ENCODE measurements around the gene HEXIM2.

The HEXIM2 gene

DNA sequence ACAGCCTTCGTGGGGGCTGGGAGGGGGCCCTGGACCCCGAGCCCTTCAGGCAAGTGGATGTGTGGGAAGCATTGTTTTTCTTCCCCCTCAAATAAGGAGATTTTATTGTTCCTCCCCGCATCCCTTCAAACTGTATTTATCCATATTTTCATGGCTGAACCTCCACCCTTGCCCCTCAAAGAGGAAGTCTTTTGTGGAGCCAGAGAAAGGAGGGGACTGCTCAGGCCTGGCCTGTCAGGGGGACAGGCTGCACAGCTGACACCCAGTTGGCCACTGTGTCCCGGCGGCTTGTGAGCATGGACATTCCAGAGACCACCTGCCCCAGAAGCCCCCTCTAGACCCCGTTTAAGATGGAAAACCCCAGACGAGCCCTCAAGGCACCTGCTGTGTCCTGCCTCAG, 15.9 kb downstream of the HEXIM2 start:
- H2BK5ac ChIP-seq (ENCODE audit: low read depth, low read length, poor library complexity, severe bottlenecking), result no peak overlapping the region
- H3K4ac ChIP-seq (ENCODE audit: low read depth in 1 of 2, low read length in 2 of 2), result no peak overlapping the region
- H3K4me3 ChIP-seq (ENCODE audit: insufficient read depth in 1 of 2, low read depth in 1 of 2, low read length in 2 of 2), result no peak overlapping the region
- H2AK5ac ChIP-seq (ENCODE audit: low read length, severe bottlenecking), result peak overlapping the region; percentile 10
- H4K8ac ChIP-seq (ENCODE audit: low read length), result no peak overlapping the region
- H3K79me1 ChIP-seq (replicated peaks; ENCODE audit: low read length, poor library complexity, severe bottlenecking), result no peaks in the 10 kb centered on the region
- peak overlapping the region in 1 of 2 experiments; percentile 22 for H3K18ac ChIP-seq (ENCODE audit: low read depth in 1 of 2, low read length in 2 of 2)
- H3K36me3 ChIP-seq (ENCODE audit: control insufficient read depth in 1 of 2, insufficient read depth in 2 of 2, low read depth in 1 of 2, low read length in 2 of 2), result no peaks in the 10 kb centered on the region
- no peak overlapping the region for H2AFZ ChIP-seq (ENCODE audit: low read depth, low read length)
- H4K91ac ChIP-seq (ENCODE audit: low read length), result no peak overlapping the region
- no peak overlapping the region for H3K23ac ChIP-seq (ENCODE audit: low read length in 2 of 2)
- no peak overlapping the region for H3K27ac ChIP-seq (ENCODE audit: low read length, poor library complexity, severe bottlenecking)
- H3K9me3 ChIP-seq (ENCODE audit: control insufficient read depth, low read length), result no peaks in the 10 kb centered on the region
- no peak overlapping the region for H2BK120ac ChIP-seq (ENCODE audit: low read depth, low read length)
- H3K27me3 ChIP-seq (ENCODE audit: control insufficient read depth in 1 of 2, insufficient read depth in 1 of 2, low read length in 2 of 2), result no peaks in the 10 kb centered on the region
- H3K4me1 ChIP-seq (ENCODE audit: control insufficient read depth, insufficient read depth, low read depth, low read length), result peaks cover 13% of the 10 kb centered on the region
- peak overlapping the region; percentile 52 for H2BK15ac ChIP-seq (ENCODE audit: low read depth, poor library complexity, severe bottlenecking)
- no peak overlapping the region for H3K14ac ChIP-seq (ENCODE audit: low read length in 2 of 2)
- H3K9ac ChIP-seq (ENCODE audit: low read length), result no peak overlapping the region
- no peak for DNase-seq
- 94% methylated on average over 7 of the region's 7 CpGs for WGBS
- no peak overlapping the region for H2BK12ac ChIP-seq (ENCODE audit: low read length in 2 of 2)
- no peak overlapping the region for H3K4me2 ChIP-seq (ENCODE audit: low read length, poor library complexity, severe bottlenecking)

DNA sequence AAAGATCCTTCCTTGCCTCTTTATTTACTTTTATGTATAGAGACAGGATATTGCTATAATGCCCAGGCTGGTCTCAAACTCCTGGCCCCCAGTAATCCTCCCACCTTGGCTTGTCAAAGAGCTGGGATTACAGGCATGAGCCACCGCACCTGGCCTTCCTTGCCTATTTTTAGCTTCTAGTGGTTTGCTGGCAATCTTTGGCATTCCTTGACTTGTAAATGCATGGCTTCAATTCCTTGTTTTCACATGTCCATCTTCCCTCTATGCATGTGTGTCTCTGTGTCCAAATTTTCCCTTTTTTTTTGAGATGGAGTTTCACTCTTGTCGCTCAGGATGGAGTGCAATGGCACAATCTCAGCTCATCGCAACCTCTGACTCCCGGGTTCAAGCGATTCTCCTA, 22.5 kb downstream of the HEXIM2 start:
- no peak for DNase-seq
- Histone ChIP-seq H3K27me3 (ENCODE audit: control insufficient read depth in 1 of 2, insufficient read depth in 1 of 2, low read length in 2 of 2) (no peaks in the 10 kb centered on the region), H3K14ac (ENCODE audit: low read length in 2 of 2) (no peak overlapping the region), H3K9ac (ENCODE audit: low read length) (no peak overlapping the region), H2BK15ac (ENCODE audit: low read depth, poor library complexity, severe bottlenecking) (no peak overlapping the region), H3K18ac (ENCODE audit: low read depth in 1 of 2, low read length in 2 of 2) (no peak overlapping the region), H3K23ac (ENCODE audit: low read length in 2 of 2) (no peak overlapping the region), H4K8ac (ENCODE audit: low read length) (no peak overlapping the region), H3K27ac (ENCODE audit: low read length, poor library complexity, severe bottlenecking) (no peak overlapping the region), H3K9me3 (ENCODE audit: control insufficient read depth, low read length) (no peaks in the 10 kb centered on the region), H3K4me2 (ENCODE audit: low read length, poor library complexity, severe bottlenecking) (no peak overlapping the region), H3K4ac (ENCODE audit: low read depth in 1 of 2, low read length in 2 of 2) (no peak overlapping the region), H3K4me3 (ENCODE audit: insufficient read depth in 1 of 2, low read depth in 1 of 2, low read length in 2 of 2) (no peak overlapping the region), H3K4me1 (ENCODE audit: control insufficient read depth, insufficient read depth, low read depth, low read length) (peaks cover 1% of the 10 kb centered on the region), H2BK5ac (ENCODE audit: low read depth, low read length, poor library complexity, severe bottlenecking) (no peak overlapping the region), H2AFZ (ENCODE audit: low read depth, low read length) (no peak overlapping the region), H3K36me3 (ENCODE audit: control insufficient read depth in 1 of 2, insufficient read depth in 2 of 2, low read depth in 1 of 2, low read length in 2 of 2) (no peaks in the 10 kb centered on the region), H3K79me1 (replicated peaks; ENCODE audit: low read length, poor library complexity, severe bottlenecking) (no peaks in the 10 kb centered on the region), H2AK5ac (ENCODE audit: low read length, severe bottlenecking) (no peak overlapping the region), H4K91ac (ENCODE audit: low read length) (no peak overlapping the region), H2BK12ac (ENCODE audit: low read length in 2 of 2) (no peak overlapping the region), H2BK120ac (ENCODE audit: low read depth, low read length) (no peak overlapping the region)
- 97% methylated on average over 5 of the region's 5 CpGs for WGBS

DNA sequence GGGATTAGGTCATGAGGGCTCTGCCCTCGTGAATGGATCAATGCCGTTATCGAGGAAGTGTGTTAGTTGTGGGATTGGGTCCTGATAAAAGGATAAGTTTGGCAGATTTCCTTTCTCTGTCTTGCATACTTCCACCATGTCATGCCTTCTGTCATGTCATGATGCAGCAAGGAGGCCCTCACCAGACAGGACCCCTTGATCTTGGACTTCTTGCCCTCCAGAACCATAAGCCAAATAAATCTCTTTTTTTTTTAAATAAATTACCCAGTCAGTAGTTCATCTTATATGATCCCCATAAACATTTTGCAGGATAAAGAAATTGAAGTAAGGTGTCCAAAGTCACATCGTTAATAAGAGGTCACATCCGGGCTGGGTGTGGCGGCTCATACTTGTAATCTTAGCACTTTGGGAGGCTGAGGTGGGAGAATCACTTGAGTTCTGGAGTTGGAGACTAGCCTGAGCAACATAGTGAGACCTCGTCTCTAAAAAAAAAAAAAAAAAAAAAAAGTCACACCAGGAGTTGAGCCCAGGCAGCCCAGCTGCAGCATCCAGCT, 25.2 kb downstream of the HEXIM2 start:
- no peak overlapping the region for H3K23ac ChIP-seq (ENCODE audit: low read length in 2 of 2)

DNA sequence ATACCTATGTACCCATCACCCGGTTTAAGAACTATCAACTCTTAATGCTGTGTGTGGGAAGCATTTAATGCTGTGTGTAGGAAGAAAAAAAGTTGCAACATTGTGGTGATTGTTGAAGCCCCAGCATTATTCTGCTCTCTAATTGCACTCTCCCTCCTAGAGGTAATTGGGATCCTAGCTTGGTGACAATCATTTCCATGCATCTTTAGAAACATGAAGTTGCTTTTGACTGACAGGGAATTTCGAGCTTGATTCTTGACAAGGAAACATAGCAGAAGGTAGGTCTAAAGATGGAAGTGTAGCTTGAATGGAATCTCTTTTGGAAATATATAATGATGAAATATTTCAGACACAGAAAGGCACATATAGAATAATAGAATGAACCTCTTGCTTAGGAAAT, 27.3 kb downstream of the HEXIM2 start:
- no peak for DNase-seq

More for the DNA sequence above, 25.2 kb downstream of the HEXIM2 start:
- no peak overlapping the region for H3K4ac ChIP-seq (ENCODE audit: low read depth in 1 of 2, low read length in 2 of 2)
- H3K27me3 ChIP-seq (ENCODE audit: control insufficient read depth in 1 of 2, insufficient read depth in 1 of 2, low read length in 2 of 2), result no peaks in the 10 kb centered on the region
- H3K36me3 ChIP-seq (ENCODE audit: control insufficient read depth in 1 of 2, insufficient read depth in 2 of 2, low read depth in 1 of 2, low read length in 2 of 2), result no peaks in the 10 kb centered on the region
- H3K18ac ChIP-seq (ENCODE audit: low read depth in 1 of 2, low read length in 2 of 2), result no peak overlapping the region
- DNase-seq, result no peak
- no peak overlapping the region for H3K4me3 ChIP-seq (ENCODE audit: insufficient read depth in 1 of 2, low read depth in 1 of 2, low read length in 2 of 2)
- no peak overlapping the region for H2BK5ac ChIP-seq (ENCODE audit: low read depth, low read length, poor library complexity, severe bottlenecking)
- peaks cover 7% of the 10 kb centered on the region for H3K4me1 ChIP-seq (ENCODE audit: control insufficient read depth, insufficient read depth, low read depth, low read length)
- H3K9me3 ChIP-seq (ENCODE audit: control insufficient read depth, low read length), result no peaks in the 10 kb centered on the region
- H3K27ac ChIP-seq (ENCODE audit: low read length, poor library complexity, severe bottlenecking), result no peak overlapping the region
- H4K8ac ChIP-seq (ENCODE audit: low read length), result no peak overlapping the region
- no peak overlapping the region for H2BK12ac ChIP-seq (ENCODE audit: low read length in 2 of 2)
- no peak overlapping the region for H2AK5ac ChIP-seq (ENCODE audit: low read length, severe bottlenecking)
- no peak overlapping the region for H3K14ac ChIP-seq (ENCODE audit: low read length in 2 of 2)
- 90% methylated on average over 7 of the region's 7 CpGs for WGBS
- no peak overlapping the region for H2BK120ac ChIP-seq (ENCODE audit: low read depth, low read length)
- no peak overlapping the region for H2AFZ ChIP-seq (ENCODE audit: low read depth, low read length)
- no peak overlapping the region for H4K91ac ChIP-seq (ENCODE audit: low read length)
- H3K9ac ChIP-seq (ENCODE audit: low read length), result no peak overlapping the region
- no peaks in the 10 kb centered on the region for H3K79me1 ChIP-seq (replicated peaks; ENCODE audit: low read length, poor library complexity, severe bottlenecking)
- no peak overlapping the region for H3K4me2 ChIP-seq (ENCODE audit: low read length, poor library complexity, severe bottlenecking)
- no peak overlapping the region for H2BK15ac ChIP-seq (ENCODE audit: low read depth, poor library complexity, severe bottlenecking)

More for the DNA sequence above, 27.3 kb downstream of the HEXIM2 start:
- no peaks in the 10 kb centered on the region for H3K79me1 ChIP-seq (replicated peaks; ENCODE audit: low read length, poor library complexity, severe bottlenecking)
- no peak overlapping the region for H3K4ac ChIP-seq (ENCODE audit: low read depth in 1 of 2, low read length in 2 of 2)
- H4K91ac ChIP-seq (ENCODE audit: low read length), result no peak overlapping the region
- no peak overlapping the region for H2AFZ ChIP-seq (ENCODE audit: low read depth, low read length)
- peaks cover 6% of the 10 kb centered on the region for H3K4me1 ChIP-seq (ENCODE audit: control insufficient read depth, insufficient read depth, low read depth, low read length)
- no peak overlapping the region for H4K8ac ChIP-seq (ENCODE audit: low read length)
- H2BK15ac ChIP-seq (ENCODE audit: low read depth, poor library complexity, severe bottlenecking), result no peak overlapping the region
- no peak overlapping the region for H3K4me3 ChIP-seq (ENCODE audit: insufficient read depth in 1 of 2, low read depth in 1 of 2, low read length in 2 of 2)
- no peak overlapping the region for H2BK120ac ChIP-seq (ENCODE audit: low read depth, low read length)
- no peaks in the 10 kb centered on the region for H3K36me3 ChIP-seq (ENCODE audit: control insufficient read depth in 1 of 2, insufficient read depth in 2 of 2, low read depth in 1 of 2, low read length in 2 of 2)
- no peak overlapping the region for H2BK5ac ChIP-seq (ENCODE audit: low read depth, low read length, poor library complexity, severe bottlenecking)
- no peak overlapping the region for H3K9ac ChIP-seq (ENCODE audit: low read length)
- H2BK12ac ChIP-seq (ENCODE audit: low read length in 2 of 2), result no peak overlapping the region
- no peaks in the 10 kb centered on the region for H3K27me3 ChIP-seq (ENCODE audit: control insufficient read depth in 1 of 2, insufficient read depth in 1 of 2, low read length in 2 of 2)
- no peak overlapping the region for H3K14ac ChIP-seq (ENCODE audit: low read length in 2 of 2)
- no peak overlapping the region for H3K23ac ChIP-seq (ENCODE audit: low read length in 2 of 2)
- no peaks in the 10 kb centered on the region for H3K9me3 ChIP-seq (ENCODE audit: control insufficient read depth, low read length)
- 87% methylated on average over 1 of the region's 2 CpGs for WGBS
- no peak overlapping the region for H3K27ac ChIP-seq (ENCODE audit: low read length, poor library complexity, severe bottlenecking)
- H3K4me2 ChIP-seq (ENCODE audit: low read length, poor library complexity, severe bottlenecking), result no peak overlapping the region
- H2AK5ac ChIP-seq (ENCODE audit: low read length, severe bottlenecking), result no peak overlapping the region
- no peak overlapping the region for H3K18ac ChIP-seq (ENCODE audit: low read depth in 1 of 2, low read length in 2 of 2)
